ENCODE results near the gene HSD11B1L.
"Not testable (repeated sequence)": the region's sequence is repeated elsewhere in the genome, so short reads cannot be mapped to it uniquely, and the experiment has no call there.

HSD11B1L gene

GRCh38 chr19:5686647-5687359 lies 6.0 kb downstream of the HSD11B1L start:
- in situ Hi-C loops (cut with MboI; ENCODE audit: low sequenced_read_pairs): no loop called here

GRCh38 chr19:5687360-5688198 lies 6.8 kb downstream of the HSD11B1L start:
- in situ Hi-C loops (cut with MboI; ENCODE audit: low sequenced_read_pairs): no loop called here

GRCh38 chr19:5688262-5688881 lies 7.5 kb downstream of the HSD11B1L start:
- in situ Hi-C loops (cut with MboI; ENCODE audit: low sequenced_read_pairs): not testable (repeated sequence)

- in situ Hi-C loops (cut with MboI; ENCODE audit: low sequenced_read_pairs): no loop called here
These were observed 9.5 kb downstream of the HSD11B1L start, which contains the start of gene RPL36 for GRCh38 chr19:5690125-5690954. TSS of gene RPL36 (plus strand) at chr19:5690295. CDS start at chr19:5690508, 213 bp downstream.

- in situ Hi-C loops (cut with MboI; ENCODE audit: low sequenced_read_pairs): no loop called here
These were observed 10.4 kb downstream of the HSD11B1L start for GRCh38 chr19:5690955-5691821.

- in situ Hi-C loops (cut with MboI; ENCODE audit: low sequenced_read_pairs): no loop called here
These were observed 11.2 kb downstream of the HSD11B1L start for GRCh38 chr19:5691822-5692722.

- in situ Hi-C loops (cut with MboI; ENCODE audit: low sequenced_read_pairs): no loop called here
These were observed 11.9 kb downstream of the HSD11B1L start for GRCh38 chr19:5692723-5693194.

- in situ Hi-C loops (cut with MboI; ENCODE audit: low sequenced_read_pairs): no loop called here
These were observed 12.7 kb downstream of the HSD11B1L start for GRCh38 chr19:5693195-5694166.

GRCh38 chr19:5694167-5694955 lies 13.5 kb downstream of the HSD11B1L start:
- in situ Hi-C loops (cut with MboI; ENCODE audit: low sequenced_read_pairs): no loop called here

- in situ Hi-C loops (cut with MboI; ENCODE audit: low sequenced_read_pairs): no loop called here
These were observed 14.3 kb downstream of the HSD11B1L start for GRCh38 chr19:5694956-5695648.

GRCh38 chr19:5695649-5696195 lies 14.9 kb downstream of the HSD11B1L start:
- in situ Hi-C loops (cut with MboI; ENCODE audit: low sequenced_read_pairs): no loop called here

- in situ Hi-C loops (cut with MboI; ENCODE audit: low sequenced_read_pairs): no loop called here
These were observed 15.6 kb downstream of the HSD11B1L start for GRCh38 chr19:5696196-5697021.

GRCh38 chr19:5697022-5697889 lies 16.4 kb downstream of the HSD11B1L start:
- in situ Hi-C loops (cut with MboI; ENCODE audit: low sequenced_read_pairs): no loop called here

All from HL-60/S4 treated with retinoic acid at 250 ng/mL for 4 days and 3 days (cell line).